Stimulated activated CD8-positive, alpha-beta memory T cell treated with anti-CD3 and anti-CD28 coated beads, Interleukin-4, amount 100 ng/mL, for 48 hours (primary cell): Measurements from ENCODE around the gene NHLRC4.

Experiments used
- DNase-seq: peaks from one replicate; pipeline ENCODE4 v3.0.0-alpha.2; 2020

The NHLRC4 gene, protein sequence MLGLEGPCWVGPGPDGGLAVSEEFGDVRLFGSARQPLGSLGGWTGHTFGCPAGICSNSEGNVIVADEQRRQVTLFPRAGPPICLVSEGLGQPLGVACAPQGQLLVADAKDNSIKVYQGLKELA

DNA sequence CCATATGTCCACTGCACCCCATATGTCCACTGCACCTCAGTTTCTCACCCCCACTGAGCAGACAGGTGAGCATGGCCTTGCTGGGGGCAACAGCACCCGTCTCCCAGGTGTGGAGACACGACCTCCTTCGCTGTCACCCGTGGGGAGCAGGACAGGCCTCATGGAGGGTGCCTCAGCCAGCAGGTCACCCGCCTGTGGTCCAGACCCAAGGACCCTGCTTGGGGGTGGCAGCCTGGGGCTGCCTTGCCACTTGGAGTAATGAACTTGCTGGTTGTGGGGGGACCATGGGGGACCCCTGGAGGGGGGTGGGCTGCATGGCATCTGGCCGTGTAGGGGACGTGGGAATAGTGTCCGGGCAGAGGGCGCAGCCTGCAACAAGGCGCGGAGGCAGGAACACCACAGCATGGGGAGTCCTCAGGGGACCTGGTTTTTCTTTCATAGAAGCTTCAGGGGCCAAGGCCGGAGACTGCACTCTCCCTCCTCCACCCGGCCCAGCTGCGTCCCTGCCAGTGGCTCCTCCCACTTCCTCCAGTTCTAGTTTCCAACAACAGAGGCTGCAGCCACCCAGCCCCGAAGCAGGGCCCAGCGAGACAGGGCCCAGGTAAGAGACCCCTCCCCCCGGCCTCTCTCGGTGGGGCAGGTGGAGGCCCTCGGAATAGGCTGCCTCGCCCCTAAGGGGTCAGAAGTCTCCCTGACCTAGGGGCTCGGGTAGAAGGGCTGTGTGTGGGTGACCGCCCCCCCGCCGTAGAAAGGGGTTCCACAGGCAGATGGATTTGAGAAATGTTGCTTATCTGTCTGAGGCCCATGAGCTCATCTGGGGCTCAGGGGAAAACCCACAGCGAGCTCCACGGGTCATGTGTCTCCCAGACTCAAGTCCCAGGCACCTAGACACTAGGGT, at the start of gene NHLRC4:
NHLRC4 (plus strand) TSS at position 531 of the 898 bp plus-strand sequence. CDS start 1,043 bp downstream, outside the sequence.
- peak; percentile 65 for DNase-seq

DNA sequence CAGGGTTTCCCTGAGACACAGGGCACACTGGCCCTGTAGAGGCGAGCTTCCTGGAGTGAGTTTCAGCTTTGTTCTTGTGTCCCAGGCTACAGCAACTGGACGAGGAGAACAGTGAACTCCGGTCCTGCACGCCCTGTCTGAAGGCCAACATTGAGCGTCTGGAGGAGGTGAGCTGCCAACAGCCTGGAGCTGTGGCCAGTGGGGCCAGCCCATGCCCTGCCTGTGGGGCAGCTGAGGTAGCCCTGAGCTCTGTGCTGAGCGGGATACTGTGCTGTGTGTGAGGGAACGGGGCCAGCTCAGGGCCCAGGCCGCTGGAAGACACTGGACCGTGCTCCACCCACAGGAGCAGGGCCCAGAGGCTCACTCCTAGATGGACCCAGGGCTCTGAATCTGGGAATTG, 47.9 kb upstream of the NHLRC4 start:
- DNase-seq = no peak

DNA sequence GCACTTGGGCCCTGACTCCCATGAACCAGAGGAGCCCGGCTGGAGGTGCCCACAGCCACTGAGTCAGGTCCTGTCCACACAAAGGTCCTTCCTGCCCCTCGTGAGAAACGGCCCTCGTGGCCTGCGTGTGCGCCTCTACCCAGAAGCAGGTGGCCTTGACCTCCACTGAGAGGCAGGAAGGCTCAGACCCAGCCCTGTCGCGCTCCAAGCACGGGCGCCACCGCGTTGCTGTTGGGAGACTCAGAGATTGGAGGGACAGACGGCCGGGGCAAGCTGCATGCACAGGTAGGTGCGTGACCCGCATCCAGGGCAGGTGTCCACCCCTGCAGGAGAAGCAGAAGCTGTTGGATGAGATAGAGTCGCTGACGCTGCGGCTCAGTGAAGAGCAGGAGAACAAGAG, 47.4 kb upstream of the NHLRC4 start:
- no peak for DNase-seq

DNA sequence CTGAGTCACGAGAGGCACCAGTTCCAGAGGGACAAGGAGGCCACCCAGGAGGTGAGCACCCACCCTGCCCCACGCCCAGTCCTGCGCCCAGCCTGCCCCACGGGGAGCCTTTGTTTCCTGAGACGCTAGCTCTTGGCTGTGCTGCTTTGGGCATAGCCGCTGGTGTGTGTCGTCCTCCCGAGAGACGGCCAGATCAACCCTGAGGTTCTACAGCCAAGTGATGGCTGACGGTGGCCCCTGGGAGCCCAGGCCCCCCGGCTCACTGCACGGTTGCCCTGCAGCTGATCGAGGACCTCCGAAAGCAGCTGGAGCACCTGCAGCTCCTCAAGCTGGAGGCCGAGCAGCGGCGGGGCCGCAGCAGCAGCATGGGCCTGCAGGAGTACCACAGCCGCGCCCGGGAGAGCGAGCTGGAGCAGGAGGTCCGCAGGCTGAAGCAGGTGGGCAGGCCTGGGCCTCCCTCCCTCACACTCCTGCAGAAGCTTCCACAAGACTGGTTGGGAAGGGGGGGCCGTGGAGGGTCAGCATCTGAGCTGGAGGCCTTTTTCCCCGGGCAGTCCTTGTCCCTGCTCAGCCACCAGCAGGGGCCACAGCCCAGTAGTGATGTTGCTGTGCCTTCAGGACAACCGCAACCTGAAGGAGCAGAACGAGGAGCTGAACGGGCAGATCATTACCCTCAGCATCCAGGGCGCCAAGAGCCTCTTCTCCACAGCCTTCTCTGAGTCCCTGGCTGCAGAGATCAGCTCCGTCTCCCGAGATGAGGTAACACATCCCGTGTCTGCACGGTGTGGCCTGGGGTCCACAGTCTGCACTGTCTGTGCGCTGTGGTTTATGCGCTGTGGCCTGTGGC, 46.7 kb upstream of the NHLRC4 start:
- no peak for DNase-seq

DNA sequence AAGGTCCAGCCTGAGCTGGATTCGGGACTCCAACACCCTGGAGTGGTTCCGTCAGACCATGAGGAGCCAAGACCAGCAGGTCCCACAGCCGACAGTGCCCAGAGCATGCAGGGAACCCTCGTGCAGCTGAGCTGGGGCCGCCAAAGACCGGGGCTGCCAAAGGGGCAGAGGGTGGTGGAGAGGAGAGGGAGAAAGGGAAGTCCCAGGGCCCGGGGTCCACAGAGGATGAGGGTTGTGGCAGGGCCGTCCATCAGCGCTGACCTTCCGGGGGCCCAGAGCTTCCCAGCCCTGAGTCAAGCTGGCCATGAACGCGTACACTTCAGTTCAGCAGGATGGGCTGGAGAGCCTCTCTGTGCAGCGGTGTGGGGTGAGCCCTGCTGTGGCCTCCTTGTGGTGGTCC, 46.0 kb upstream of the NHLRC4 start:
- DNase-seq = no peak

DNA sequence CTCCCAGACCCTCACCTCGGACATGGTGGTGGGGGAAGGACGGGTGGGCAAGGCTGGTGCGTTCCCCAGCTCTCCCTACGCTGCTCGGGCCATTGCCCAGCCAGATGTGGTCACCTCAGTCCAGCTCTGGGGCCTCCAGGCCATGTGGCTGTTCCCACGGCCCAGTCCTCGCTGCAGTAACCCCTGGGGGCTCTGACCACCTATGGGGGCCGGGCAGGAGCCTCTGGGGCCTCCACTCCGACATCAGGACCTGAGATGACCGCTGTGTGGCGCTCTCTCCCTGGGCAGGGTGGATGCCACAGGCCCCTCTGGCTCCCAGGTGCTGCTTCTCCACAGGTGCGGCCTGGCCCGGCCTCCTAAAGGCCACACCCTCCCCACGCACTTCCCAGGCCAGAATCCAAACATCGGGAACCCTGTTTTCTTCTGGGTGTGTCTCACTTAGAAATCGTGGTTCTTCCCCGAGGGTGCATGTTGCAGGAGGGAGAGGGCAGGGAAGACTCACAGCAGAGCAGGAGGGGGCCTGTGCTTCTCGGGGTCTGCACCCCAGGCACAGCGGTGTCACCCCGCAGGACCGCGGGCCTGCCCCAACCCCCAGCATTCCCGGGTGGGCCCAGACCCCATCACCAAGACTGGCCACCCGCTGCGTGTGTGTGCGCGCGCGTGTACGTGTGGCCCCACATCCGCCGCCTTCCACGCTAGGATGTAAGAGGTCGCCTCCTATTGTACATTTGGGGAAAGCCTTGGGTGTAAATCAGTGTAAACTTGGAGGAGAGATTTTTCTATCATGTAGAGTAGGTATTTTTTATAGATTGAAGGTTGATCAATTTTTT, 45.2 kb upstream of the NHLRC4 start:
- no peak for DNase-seq

DNA sequence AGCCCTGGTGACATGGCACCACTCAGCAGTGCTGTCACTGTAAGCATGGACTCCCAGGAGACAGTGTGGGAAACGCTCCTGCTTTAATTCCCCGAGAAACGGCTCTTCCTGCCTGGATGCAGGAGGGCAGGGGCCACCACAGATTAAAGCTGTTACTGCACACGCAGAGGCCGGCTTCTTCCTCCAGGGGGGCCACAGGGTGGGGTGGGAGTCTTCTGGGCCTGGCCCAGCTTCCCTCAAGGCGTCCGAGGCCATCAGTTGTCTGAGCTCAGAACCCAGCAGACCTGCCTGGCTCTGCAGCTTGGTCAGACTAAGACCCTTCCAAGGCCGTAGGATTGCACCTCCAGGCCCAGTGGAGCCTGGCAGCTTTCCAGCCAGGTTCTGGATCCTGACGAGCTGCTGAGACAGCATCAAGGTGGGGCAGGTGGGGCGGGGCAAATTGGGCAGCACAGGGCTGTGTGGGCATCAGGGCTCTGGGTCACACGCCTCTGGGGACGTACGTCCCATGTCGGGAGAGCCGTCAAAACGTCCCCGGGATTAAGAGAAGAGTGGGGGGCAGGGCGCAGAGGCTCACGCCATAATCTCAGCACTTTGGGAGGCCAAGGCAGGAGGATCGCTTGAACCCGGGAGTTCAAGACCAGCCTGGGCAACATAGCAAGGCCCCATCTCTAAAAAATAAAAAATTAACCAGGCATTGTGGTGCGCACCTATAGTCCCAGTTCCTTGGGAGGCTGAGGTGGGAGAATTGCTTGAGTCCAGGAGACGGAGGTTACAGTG, 44.3 kb upstream of the NHLRC4 start:
- DNase-seq = no peak

DNA sequence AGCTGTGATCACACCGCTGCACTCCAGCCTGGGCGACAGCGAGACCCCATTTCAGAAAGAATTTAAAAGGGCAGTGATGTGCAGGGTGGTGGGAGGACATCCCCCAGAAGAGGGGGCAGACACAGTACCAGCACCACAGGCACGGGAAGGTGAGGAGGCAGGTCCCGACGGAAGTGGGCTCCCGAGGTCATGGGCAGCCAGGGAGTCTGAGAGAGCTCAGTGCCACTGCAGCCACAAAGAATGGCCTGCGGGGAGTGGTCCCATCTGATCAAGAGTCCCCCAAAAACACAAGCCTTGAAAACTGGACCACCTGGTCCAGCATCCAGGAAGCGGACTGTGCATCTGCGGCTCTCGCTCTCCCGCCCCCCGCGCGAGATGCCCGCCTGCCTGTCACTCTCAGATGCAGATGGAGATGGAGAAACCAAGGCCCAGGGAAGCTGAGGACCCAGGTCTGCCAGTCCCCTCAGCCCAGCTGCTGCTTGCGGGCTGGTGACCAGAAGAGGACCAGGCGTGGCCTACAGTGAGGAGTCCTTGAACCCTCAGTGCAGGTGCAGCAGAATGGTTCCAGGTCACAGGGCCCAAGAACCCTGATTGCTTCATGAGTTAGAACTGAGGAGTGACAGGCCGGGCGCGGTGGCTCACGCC, 43.6 kb upstream of the NHLRC4 start:
- no peak for DNase-seq

DNA sequence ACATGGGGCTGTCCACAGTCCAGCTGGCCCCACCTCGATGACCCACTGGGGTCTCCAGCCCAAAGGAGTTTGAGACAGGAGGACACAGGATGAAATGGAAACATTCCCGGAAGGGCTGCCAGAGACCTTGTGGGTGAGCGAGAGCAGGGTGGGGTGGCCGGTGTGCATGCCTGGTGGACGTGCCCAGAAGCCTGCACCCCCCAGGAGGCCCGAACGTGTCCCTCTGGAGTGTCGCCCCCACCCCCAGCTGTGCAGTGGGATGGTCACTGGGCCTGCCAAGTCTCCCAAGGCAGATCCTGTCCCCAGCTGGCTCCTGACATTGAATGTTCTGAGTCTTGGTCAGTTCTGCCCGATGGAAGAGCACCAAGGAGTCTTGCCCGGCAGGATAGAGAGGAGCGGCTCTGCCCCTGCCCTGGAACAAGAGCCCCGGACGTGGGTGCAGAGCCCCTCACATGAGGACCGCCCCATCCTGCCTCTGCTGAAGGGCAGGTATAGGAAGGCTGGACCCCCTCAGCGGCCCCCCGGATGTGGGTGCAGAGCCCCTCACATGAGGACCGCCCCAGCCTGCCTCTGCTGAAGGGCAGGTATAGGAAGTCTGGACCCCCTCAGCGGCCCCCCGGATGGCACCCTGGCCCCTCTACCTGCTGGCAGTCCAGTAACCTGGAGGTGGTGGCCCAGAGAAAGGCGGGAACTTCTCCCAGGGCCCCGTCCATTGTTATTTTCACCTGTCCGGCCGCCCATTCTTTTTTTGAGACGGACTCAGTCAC, 42.3 kb upstream of the NHLRC4 start:
- DNase-seq = no peak

DNA sequence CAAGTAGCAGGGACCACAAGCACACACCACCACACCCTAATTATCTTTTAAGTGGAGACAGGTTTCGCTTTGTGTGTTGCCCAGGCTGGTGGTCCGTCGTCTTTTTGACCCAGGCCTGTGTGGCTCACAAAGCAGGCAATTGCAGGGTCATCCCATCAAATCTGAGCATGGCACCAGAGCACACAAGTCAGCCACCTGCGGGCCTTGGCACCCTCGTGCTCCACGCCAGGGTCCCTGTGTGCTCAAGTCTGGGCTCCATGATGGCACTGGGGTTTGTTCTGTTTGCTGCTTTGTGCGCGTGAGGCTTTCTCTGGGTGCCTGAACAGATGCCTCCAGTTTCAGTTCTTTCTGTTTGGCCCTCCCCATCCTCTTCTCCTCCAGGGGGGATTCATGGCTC, 41.7 kb upstream of the NHLRC4 start:
- DNase-seq = no peak

DNA sequence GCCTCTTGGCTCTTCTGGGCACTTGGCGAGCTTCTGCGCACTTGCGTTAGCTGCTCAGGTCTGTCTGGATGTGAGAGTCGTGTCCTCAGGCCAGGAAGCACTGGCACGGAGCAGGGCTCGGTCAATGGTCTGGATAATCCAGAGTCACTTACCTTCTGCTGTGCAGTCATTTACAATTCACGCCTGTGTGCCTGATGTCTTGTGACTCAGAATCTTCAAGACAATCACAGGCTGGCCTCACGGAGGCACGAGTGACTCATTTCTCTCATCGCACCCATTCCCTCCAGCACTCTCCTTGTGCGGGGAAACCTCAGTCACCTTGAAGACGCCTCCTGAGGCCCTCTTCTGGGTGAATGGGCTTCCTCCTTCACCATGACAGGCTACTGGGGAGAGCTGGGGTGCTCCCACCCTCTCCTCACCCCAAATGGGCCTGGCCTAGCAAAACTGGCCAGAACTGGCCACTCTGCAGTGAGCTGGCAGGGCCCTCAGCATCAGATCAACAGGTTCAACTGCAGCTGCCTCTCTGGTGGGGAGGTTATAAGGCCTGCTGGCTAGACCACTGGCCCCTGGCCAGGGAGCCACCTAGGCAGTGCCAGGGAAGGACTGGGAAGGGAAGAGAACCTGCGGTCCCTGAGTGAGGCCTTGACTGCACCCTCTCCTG, 41.2 kb upstream of the NHLRC4 start:
- DNase-seq = peak; percentile 83

DNA sequence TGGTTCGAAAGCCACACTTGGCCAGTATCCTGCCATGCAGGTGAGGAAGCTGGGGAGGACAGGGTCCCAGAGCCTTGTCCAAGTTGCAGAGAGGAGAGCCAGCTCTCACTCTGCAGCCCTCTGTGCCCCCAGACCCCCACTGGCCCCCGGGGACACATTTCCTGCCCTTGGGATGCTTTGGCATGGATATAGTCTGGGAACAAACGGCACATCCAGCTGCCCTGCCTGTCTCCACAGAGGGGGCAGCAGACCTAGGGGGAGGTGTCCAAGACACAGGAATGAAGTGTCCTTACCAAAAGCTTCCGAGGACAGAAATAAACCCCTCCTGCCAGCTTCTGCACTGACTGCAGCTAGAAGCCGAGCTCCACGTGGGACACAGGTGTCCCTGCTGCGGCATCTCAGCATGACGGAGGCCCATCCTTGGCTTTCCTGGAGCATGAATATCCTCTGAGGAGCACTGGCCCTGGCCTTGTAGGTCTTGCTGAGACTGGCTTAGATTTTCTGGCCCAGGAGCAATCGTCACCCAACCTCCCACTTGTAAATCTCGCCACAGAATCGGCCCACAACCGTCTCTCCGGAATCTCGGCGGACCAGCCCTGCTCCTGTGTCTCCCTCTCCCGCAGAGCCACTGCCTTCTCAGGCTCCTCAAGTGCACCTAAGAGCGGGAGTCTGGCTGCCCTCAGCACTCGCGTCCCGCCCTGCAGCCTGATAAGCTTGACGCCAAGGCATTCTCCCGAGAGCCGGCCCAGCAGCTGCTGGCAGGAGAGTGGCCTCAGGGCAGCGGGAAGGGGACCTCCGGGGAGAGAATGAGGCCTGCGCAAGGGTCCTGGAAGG, 40.4 kb upstream of the NHLRC4 start:
- peak; percentile 47 for DNase-seq

DNA sequence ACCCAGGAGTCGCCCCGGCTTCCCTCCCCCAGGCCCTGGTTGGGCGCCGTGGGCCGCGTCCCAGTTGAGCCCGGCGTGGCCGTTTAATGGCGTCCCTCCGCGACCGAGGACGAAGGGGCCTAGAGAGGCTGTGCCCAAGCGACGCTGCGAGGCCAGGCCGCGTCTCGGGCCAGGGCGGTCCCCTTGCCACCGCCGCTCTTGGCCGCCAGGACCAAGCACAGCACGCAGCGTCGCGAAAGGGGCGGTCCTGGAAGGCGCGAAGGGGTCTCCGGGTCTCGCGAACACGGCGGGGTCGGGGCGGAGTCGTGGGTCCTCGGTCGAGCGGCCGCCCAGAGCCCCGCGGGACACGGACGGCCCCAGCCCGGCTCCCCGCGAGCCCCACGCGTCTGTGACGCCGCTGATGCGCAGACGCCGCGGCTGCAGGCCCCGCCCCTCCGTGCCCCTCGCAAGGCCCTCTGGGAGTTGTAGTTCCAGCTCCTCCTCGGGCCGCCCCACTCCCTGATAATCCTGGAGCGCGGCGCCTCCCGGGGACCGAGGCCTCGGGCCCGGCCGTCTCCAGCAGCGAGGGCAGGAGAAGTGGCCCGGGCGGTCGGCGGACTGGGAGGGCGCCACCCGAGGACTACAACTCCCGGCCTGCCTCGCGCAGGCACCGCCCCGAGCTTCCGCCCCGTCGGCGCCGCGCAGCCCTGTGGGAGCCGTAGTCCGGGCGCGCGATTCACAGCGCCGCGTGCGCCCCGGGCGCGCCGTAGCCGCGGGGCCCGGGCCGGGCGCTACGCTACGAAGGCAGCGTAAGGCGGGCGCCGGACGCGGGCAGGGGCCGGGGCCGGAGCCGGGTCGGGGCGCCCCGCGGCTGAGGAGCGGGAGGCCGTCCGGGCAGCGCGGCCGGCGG, 39.5 kb upstream of the NHLRC4 start, which contains the start of gene CAPN15:
CAPN15 (plus strand) TSS at position 698 of the 889 bp plus-strand sequence. CDS start 19,127 bp downstream, outside the sequence.
- peak; percentile 91 for DNase-seq

DNA sequence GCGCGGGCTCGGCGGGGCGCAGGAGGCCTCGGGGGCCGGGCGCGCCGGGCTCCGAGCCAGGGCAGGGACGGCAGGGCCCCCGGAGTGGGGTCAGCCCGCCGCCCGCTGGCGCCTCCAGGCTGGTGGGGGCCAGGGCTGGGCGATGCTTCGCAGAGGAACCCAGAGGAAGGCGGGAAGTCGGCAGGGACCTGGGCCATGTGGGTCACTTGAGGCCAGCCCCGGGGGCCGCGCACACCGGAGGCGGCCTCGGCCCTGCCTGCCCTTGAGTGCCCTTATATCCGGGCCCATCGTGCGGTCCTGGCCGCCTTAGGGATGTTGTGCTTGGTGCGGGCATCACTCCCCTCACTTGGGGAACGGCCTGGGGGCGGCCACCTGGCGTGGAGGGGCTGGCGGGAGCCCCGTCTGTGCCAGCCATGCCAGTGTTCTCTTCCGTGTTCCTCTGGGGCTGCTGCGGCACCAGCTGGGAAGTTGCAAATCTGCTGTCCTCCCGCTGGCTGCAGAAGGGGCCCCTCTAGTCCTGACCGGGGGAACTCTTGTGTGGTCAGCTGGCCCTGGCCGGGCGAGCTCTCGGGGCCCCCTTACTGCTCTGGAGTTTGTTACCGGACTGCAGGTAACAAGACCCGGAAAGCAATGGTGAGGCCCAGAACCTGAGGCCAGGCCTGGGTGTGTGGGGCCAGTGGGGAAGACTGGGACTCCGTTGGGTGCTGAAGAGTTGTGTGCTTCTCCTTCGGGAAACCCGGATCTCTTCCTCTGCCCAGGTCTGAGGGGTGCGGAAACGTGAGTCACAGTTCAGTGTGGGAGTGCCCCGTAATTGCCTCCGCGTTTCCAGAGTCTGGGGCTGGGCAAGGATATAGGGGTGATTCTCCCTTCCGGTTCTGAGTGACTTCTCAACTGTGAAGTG, 38.4 kb upstream of the NHLRC4 start:
- DNase-seq = peak; percentile 69

DNA sequence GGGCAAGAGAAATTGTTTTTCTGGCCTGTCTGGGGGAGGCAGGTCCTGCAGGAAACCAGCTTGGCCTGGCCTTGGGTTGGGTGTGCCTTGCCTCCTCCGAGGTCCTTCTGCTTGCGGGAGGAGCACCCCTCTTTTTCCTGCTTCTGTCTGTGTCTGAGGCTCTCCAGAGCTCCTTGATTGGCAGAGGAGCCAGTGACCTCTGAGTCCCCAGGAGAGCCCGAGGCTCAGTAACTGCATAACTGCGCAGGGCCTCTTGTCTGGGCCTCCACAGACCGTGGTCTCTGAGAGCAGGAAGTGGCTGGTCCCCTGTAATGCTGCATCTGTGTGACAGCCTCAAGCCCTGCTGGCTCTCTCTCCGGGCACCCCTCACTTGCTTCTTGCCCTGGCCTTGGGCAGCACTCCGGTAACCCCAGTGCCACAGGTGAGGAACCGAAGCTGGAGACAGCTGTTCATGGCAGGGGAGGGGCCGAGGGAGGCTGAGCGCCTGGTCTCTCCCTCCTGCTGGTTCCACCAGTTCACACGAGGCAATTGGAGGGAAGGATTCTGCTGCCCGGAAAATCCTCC, 37.7 kb upstream of the NHLRC4 start:
- peak; percentile 43 for DNase-seq

DNA sequence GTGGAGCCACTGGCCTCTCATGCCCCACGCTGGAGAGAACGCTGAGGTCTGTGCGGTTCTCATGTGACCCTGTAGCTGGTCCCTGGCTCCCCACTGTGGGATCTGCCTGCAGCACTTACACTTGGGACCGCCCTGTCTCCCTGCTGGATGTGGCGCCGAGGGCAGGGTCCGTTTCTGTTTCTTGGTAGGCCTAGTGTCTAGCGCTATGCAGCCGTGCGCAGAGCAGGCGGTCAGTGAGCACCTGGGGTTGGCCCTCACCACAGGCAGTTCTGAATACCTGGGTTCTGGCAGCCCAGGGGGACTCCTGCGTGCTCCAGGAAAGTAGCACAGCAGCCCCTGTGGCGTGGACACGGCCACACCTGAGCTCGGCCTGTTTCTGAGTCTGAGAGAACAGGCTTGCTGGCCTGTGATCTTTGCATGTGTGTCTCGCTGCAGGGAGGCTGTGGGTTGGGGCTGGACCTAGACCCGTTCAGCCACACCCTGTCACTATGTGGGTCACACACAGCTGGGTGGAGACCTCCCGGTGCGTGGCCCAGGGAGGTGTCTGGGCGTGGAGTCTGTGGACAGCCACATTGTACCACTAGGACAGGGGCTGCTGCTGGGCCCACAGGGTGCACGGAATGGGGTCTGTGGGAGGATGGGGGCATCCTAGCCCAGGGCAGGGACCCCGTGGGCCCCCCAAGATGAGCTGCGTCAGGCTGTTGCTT, 36.5 kb upstream of the NHLRC4 start:
- DNase-seq = no peak
